HepG2 (cell line): ENCODE measurements around the gene NEMF. TPM values are rescaled to one million over a fixed set of nuclear protein-coding genes. Genes with fewer than 3 reads are reported as not detected.

Experiments used
- ATAC-seq: fragments of 200-7000 bp; cut with Tn5 transposase; 3 replicates; pipeline ENCODE4 v1.9.1; 2020; ENCODE audit warnings: mild to moderate bottlenecking, moderate library complexity
- BruUV-seq: library from RNA; stranded (reverse); fragments of 400-500 nt; replicated peaks from 2 replicates; lab custom pipeline; 2021; lab: Mats Ljungman, UMichigan
- CTCF ChIA-PET: fragments of 300-600 bp; formaldehyde crosslinking; extraction: SDS; loops from one replicate; lab custom pipeline; 2021; ENCODE audit warnings: low total read pairs, inconsistent platforms, low intra/inter-chr PET ratio; lab: Yijun Ruan, JAX
- POLR2A ChIA-PET: fragments of 350-600 bp; sonication (Branson Sonifier 250); formaldehyde crosslinking; loops from one replicate; lab custom pipeline; 2020; ENCODE audit warnings: antibody characterized with exemption, inconsistent platforms; lab: Yijun Ruan, JAX
- DNase-seq: peaks from one replicate; pipeline ENCODE4 v3.0.0-alpha.2; 2015; ENCODE audit warnings: low spot score
- FAIRE-seq: peaks from 3 replicates; lab custom pipeline; 2011; peaks lifted over from hg19 to GRCh38; lab: Jason Lieb, UNC
- H2AFZ ChIP-seq: one replicate; pipeline ENCODE4 v1.6.1; 2011; ENCODE audit warnings: low read length, inconsistent platforms
- H3K27ac ChIP-seq: fragments of 300-600 bp; 3 replicates; pipeline ENCODE4 v1.8.0; 2011; ENCODE audit warnings: mixed run types, mild to moderate bottlenecking, mixed read lengths, low read length, inconsistent platforms; ENCODE audit not compliant: insufficient read depth; ENCODE audit errors: extremely low read length
- H3K27me3 ChIP-seq, 2 experiments: fragments of 200-600 bp in 1 of 2; 2 replicates in 1 of 2; 3 replicates in 1 of 2; pipeline versions ENCODE4 v1.6.0 to v1.8.0; 2011; ENCODE audit warnings: low read length in 2 of 2, mild to moderate bottlenecking in 2 of 2, moderate library complexity in 2 of 2, inconsistent platforms in 1 of 2; ENCODE audit not compliant: insufficient read depth in 2 of 2, control insufficient read depth in 1 of 2
- H3K36me3 ChIP-seq, 2 experiments: fragments of 200-600 bp in 1 of 2; replicated peaks in 1 of 2; 2 replicates in 1 of 2; 3 replicates in 1 of 2; pipeline versions ENCODE4 v1.5.1 to v1.8.0; 2011; ENCODE audit warnings: low read length in 2 of 2, inconsistent platforms in 1 of 2; ENCODE audit not compliant: insufficient read depth in 2 of 2, control insufficient read depth in 1 of 2
- H3K4me1 ChIP-seq: 2 replicates; pipeline ENCODE4 v1.5.1; 2012; ENCODE audit warnings: low read length, inconsistent platforms; ENCODE audit not compliant: insufficient read depth
- H3K4me2 ChIP-seq: 2 replicates; pipeline ENCODE4 v1.6.0; 2011; ENCODE audit warnings: low read depth, low read length, inconsistent platforms
- H3K4me3 ChIP-seq, 3 experiments: fragments of 200-600 bp in 1 of 3; sonication (generic), shearing (Covaris generic) in 1 of 3; replicated peaks in 1 of 3; 2 replicates each; pipeline ENCODE4 v1.5.1; 2011 to 2016; ENCODE audit warnings: low read length in 3 of 3, inconsistent platforms in 2 of 3, low read depth in 2 of 3, mild to moderate bottlenecking in 2 of 3, control low read depth in 1 of 3, mixed read lengths in 1 of 3; ENCODE audit not compliant: insufficient read depth in 1 of 3
- H3K79me2 ChIP-seq: one replicate; pipeline ENCODE4 v1.6.1; 2011; ENCODE audit warnings: low read length, inconsistent platforms; ENCODE audit not compliant: insufficient read depth
- H3K9ac ChIP-seq: 2 replicates; pipeline ENCODE4 v1.6.0; 2011; ENCODE audit warnings: mild to moderate bottlenecking, low read depth, low read length, inconsistent platforms; ENCODE audit not compliant: insufficient read depth
- H3K9me3 ChIP-seq: 2 replicates; pipeline ENCODE4 v1.5.1; 2012; ENCODE audit warnings: mild to moderate bottlenecking, low read length
- H4K20me1 ChIP-seq: 2 replicates; pipeline ENCODE4 v1.6.0; 2011; ENCODE audit warnings: inconsistent platforms, mild to moderate bottlenecking, low read length, moderate library complexity; ENCODE audit not compliant: insufficient read depth
- ELF4 ChIP-seq: sonication (generic); formaldehyde crosslinking; IDR thresholded peaks from 2 replicates; pipeline ENCODE4 v1.5.0; 2020; ENCODE audit warnings: missing genetic modification reagents, mild to moderate bottlenecking, moderate library complexity, borderline replicate concordance
- MTA1 ChIP-seq: sonication (generic); formaldehyde crosslinking; IDR thresholded peaks from 2 replicates; pipeline ENCODE4 v1.4.0; 2020; ENCODE audit warnings: missing genetic modification reagents, mild to moderate bottlenecking, borderline replicate concordance
- NFKB2 ChIP-seq: sonication (generic); formaldehyde crosslinking; IDR thresholded peaks from 2 replicates; pipeline ENCODE4 v1.4.0; 2020; ENCODE audit warnings: missing genetic modification reagents, borderline replicate concordance
- POLR2AphosphoS5 ChIP-seq: IDR thresholded peaks from 2 replicates; pipeline ENCODE4 v1.6.1; 2012; ENCODE audit warnings: low read depth, low read length
- RORA ChIP-seq: sonication (generic); formaldehyde crosslinking; IDR thresholded peaks from 2 replicates; pipeline ENCODE4 v1.5.0; 2020; ENCODE audit warnings: mild to moderate bottlenecking, missing genetic modification reagents, moderate library complexity
- XBP1 ChIP-seq: sonication (generic); formaldehyde crosslinking; IDR thresholded peaks from 2 replicates; pipeline ENCODE4 v1.5.0; 2020; ENCODE audit warnings: missing genetic modification reagents
- ZNF121 ChIP-seq: sonication (generic); formaldehyde crosslinking; IDR thresholded peaks from 2 replicates; pipeline ENCODE4 v1.5.0; 2020; ENCODE audit warnings: mild to moderate bottlenecking, missing genetic modification reagents
- ZNF569 ChIP-seq: sonication (generic); formaldehyde crosslinking; IDR thresholded peaks from 2 replicates; pipeline ENCODE4 v1.5.0; 2020; ENCODE audit warnings: mild to moderate bottlenecking, missing genetic modification reagents, moderate library complexity, borderline replicate concordance
- ZNF775 ChIP-seq: sonication (generic); formaldehyde crosslinking; IDR thresholded peaks from 2 replicates; pipeline ENCODE4 v1.4.0; 2020; ENCODE audit warnings: missing genetic modification reagents, mild to moderate bottlenecking, moderate library complexity, borderline replicate concordance
- ZNF841 ChIP-seq: sonication (generic); formaldehyde crosslinking; IDR thresholded peaks from 2 replicates; pipeline ENCODE4 v1.8.1; 2023; ENCODE audit warnings: missing genetic modification reagents, borderline replicate concordance
- WGBS: methylation state at CpG from one replicate; pipeline ENCODE4 v1.1.6; 2017; ENCODE audit warnings: low lambda C conversion rate; 5-methylcytosine and 5-hydroxymethylcytosine counted together
- in situ Hi-C: cut with HindIII; loops from 2 replicates; pipeline ENCODE4 v1.10.0; 2017; ENCODE audit warnings: low pct_unique_long_range_greater_than_20kb; ENCODE audit not compliant: extremely low pct_ligation_motif_present
- intact Hi-C: fragments of 100-400 bp; cut with micrococcal nuclease; formaldehyde crosslinking; loops from one replicate; pipeline ENCODE4 v1.10.0; 2022; ENCODE audit not compliant: unreplicated experiment
- polyA plus RNA-seq, 8 experiments: library from polyadenylated mRNA; depleted of rRNA in 3 of 8; stranded (reverse) in 7 of 8; unstranded in 1 of 8; fragments of >200 nt; fragmentation: Illumina TruSeq in 4 of 8; extraction: Trizol in 4 of 8; gene quantifications; 2 replicates each; pipeline versions ENCODE4 v1.2.1 to v1.2.3, GENCODE V29; 2011 to 2016; ENCODE audit warnings: low read depth in 4 of 8, missing spikeins in 1 of 8, mixed read lengths in 1 of 8; ENCODE audit not compliant: insufficient read depth in 1 of 8
- total RNA-seq, 5 experiments: library from RNA; depleted of rRNA; stranded (reverse); fragments of >200 nt; fragmentation: Illumina TruSeq; extraction: Trizol; gene quantifications; 2 replicates each; pipeline ENCODE4 v1.2.3, GENCODE V29; 2016; ENCODE audit warnings: low read depth in 1 of 5
- TF ChIP-seq, protein P1 (sequence below): sonication (generic); formaldehyde crosslinking; conservative IDR thresholded peaks from 2 replicates; pipeline ENCODE4 v1.8.0; 2022; ENCODE audit warnings: low read depth, missing genetic modification reagents
- TF ChIP-seq, protein P2 (sequence below): sonication (generic); formaldehyde crosslinking; IDR thresholded peaks from 2 replicates; pipeline ENCODE4 v1.5.0; 2020; ENCODE audit warnings: mild to moderate bottlenecking, low read depth, missing genetic modification reagents, borderline replicate concordance

Gene NEMF
- total and polyA plus RNA-seq, 2 of the 13 experiments (the other 11 are each of a cell fraction or from before 2014, with no cell fraction given) = 21.3 to 57.9 TPM

- H3K79me2 ChIP-seq = peaks cover 20% of the 10 kb centered on the region
- no peaks in the 10 kb centered on the region for H3K27me3 ChIP-seq
- peaks cover 2% of the 10 kb centered on the region; the same call in 1 of the 2 replicates for H4K20me1 ChIP-seq
- FAIRE-seq (no peak), DNase-seq (no peak), ATAC-seq (no peak)
- no peak overlapping the region for H3K4me3 ChIP-seq
- CTCF ChIA-PET = no interaction called here
- in situ Hi-C loops = no loop called here
- H3K27ac ChIP-seq = no peak overlapping the region
- intact Hi-C loops = no loop called here
- POLR2A ChIA-PET = no interaction called here
- H2AFZ ChIP-seq = no peak overlapping the region
- no TSS peak for BruUV-seq
- H3K4me1 ChIP-seq = peaks cover 37% of the 10 kb centered on the region
- H3K4me2 ChIP-seq = no peak overlapping the region
- TF ChIP-seq ZNF569 (no peak), ZNF121 (no peak), ZNF775 (CRISPR knock-in tag) (no peak), ELF4 (CRISPR knock-in tag) (no peak), ZNF841 (CRISPR knock-in tag) (no peak), XBP1 (CRISPR knock-in tag) (no peak), RORA (CRISPR knock-in tag) (no peak), NFKB2 (CRISPR knock-in tag) (no peak), POLR2AphosphoS5 (no peak), MTA1 (no peak)
- TF ChIP-seq, protein P1, sequence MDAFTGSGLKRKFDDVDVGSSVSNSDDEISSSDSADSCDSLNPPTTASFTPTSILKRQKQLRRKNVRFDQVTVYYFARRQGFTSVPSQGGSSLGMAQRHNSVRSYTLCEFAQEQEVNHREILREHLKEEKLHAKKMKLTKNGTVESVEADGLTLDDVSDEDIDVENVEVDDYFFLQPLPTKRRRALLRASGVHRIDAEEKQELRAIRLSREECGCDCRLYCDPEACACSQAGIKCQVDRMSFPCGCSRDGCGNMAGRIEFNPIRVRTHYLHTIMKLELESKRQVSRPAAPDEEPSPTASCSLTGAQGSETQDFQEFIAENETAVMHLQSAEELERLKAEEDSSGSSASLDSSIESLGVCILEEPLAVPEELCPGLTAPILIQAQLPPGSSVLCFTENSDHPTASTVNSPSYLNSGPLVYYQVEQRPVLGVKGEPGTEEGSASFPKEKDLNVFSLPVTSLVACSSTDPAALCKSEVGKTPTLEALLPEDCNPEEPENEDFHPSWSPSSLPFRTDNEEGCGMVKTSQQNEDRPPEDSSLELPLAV = no peak
- TF ChIP-seq, protein P2, sequence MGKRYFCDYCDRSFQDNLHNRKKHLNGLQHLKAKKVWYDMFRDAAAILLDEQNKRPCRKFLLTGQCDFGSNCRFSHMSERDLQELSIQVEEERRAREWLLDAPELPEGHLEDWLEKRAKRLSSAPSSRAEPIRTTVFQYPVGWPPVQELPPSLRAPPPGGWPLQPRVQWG (CRISPR knock-in tag) = no peak
- TF ChIP-seq, all 625 proteins: peak for 0
- H3K36me3 ChIP-seq = no peaks in the 10 kb centered on the region
- H3K9me3 ChIP-seq = no peaks in the 10 kb centered on the region
- no peak overlapping the region for H3K9ac ChIP-seq
- 100% methylated on average over 1 of the region's 1 CpG for WGBS
Observed at GRCh38 chr14:49900973-49901372, 48.4 kb upstream of the NEMF start.
